GM18870 (cell line): Measurements from ENCODE around the gene XXYLT1.
"Not testable (repeated sequence)": the region's sequence is repeated elsewhere in the genome, so short reads cannot be mapped to it uniquely, and the experiment has no call there.

Source experiments
- ATAC-seq: cut with Tn5 transposase; IDR thresholded peaks from one replicate; pipeline ENCODE4 v1.9.1; 2021; ENCODE audit warnings: moderate library complexity; ENCODE audit not compliant: unreplicated experiment

The XXYLT1 gene

DNA sequence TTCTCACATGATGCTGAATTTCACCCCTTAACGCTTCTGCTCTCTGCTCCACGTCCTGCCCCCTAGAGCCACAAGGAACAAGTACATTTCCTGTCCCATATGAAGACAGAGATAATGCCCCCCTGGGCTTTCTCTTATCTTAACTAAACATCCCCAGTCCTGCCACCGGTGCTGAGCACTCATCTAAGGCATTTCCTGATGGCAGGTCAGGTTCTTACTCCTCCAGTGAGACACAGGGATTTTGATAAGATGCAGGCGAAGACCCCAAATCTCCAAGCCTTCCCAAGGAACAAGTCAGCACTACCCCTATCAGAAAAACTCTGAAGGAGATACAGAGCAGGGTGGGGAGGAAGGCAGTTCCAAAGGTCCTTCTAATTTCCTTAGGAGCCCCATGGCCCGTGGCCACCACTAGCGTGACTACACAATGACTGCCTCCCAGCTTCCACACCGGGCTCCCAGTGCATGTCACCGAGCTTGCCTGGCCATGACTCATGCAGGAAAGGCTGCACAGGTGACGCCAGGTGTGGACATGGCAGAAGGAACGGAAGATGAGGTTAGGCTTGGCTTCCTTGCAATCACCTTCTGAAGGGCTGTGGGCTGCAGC, 152.9 kb downstream of the XXYLT1 start:
- ATAC-seq = no peak

DNA sequence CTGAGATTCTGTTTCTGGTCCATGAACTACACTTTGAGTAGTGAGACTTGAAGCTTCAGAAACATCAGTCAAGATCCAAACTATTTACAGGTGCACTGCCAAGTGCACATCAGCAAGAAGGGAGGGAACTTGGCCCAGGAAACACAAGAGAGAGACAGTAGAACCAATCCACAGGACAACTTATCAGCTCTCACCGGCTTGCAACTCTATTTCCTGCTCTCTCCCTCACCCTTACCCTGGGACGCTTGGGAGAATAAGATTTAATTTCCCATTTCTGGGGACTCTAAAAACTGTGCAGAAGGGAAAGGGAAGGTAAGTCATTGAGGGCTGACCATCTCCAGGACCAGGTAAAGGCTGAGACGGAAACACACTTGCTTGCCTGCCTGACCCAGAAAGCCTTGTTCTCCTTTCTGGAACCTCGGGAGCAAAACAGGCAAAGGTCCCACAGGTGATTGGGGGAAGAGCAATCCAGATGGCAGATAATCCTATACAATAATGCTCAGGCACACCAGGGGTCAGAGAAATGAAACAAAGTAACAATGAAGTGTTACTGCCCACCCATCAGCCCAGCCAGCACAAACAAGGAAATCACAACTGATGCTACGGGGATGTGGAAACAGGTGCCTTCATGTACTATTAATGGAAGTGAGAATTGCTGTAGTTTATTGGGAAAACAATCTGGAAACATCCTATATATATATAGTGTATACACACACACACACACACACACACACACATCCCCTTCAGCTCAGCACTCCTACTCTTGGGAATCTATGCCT, 154.4 kb downstream of the XXYLT1 start:
- ATAC-seq = no peak

- ATAC-seq = no peak
These were observed 155.2 kb downstream of the XXYLT1 start for GRCh38 chr3:195115600-195116406.

- ATAC-seq = no peak
These were observed 156.0 kb downstream of the XXYLT1 start for GRCh38 chr3:195114786-195115599.

GRCh38 chr3:195113536-195114425, 157.2 kb downstream of the XXYLT1 start:
- no peak for ATAC-seq

DNA sequence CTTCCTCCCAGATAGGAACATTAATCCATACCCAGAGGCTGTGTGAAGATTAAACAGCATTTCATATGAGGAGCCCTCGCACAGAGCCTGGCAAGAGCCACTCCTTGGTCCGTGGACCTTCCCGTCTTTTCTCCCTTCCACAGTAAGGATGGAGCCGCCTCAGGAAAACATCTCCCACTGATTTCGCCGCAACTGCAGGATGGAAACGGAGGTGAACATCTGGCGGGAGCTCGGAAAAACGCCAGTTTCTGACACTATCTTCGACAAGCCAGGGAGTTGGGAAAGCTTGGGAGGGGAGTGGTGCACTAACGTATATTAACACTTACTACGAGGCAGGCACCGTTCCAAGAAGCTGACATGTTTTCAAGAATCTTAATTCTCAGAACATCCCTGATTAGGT, 157.9 kb downstream of the XXYLT1 start:
- no peak for ATAC-seq

DNA sequence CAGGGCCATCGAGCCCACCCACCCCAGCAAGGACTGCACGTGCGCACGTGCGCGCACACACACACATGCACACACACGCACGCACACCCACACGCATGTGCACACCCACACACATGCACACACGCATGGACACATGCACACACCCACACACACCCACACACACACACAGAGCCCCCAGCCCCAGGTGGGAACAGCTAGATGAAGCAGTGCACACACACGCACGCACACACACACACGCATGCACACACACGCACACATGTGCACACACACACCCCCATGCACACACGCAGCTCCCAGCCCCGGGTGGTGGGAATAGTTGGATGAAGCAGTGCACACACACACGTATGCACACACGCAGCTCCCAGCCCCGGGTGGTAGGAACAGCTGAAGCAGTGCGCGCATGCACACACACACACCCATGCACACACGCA, 158.6 kb downstream of the XXYLT1 start:
- no peak for ATAC-seq

DNA sequence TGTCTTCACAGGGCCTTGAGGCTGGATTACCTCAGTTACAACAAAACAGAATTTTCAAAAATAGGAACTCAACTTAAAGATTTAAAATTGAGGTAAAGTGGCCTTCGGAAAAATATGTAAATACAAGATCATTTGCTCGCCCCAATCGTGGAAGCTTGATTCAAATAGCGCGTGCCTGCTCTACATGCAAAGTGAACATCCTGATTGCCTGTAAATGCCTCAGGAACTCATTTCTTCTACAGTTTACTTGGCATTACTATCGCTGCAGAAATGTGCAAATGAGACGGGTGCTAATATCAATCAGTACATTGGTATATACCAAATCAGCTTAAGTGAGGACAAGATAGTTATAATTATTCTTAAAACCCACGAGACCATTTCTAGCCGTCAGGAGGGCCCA, 159.2 kb downstream of the XXYLT1 start:
- no peak for ATAC-seq

DNA sequence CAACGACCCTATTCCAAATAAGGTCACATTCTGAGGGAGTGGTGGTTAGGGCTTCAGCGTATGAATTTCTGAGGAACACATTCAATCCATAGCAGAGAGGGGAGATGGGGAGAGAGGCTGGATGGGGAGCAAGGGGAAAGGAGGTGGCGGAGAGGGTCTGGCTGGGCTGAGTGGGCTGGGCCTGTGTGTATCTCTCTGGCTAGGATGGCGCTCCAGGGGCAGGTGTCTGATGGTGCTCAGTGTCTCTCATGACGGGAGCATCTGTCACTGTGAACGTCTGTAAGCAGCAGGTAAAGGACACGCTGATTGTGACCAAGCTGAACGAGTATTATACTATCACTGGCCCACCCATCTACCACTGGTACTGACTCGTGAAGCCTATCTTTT, 159.6 kb downstream of the XXYLT1 start:
- no peak for ATAC-seq

DNA sequence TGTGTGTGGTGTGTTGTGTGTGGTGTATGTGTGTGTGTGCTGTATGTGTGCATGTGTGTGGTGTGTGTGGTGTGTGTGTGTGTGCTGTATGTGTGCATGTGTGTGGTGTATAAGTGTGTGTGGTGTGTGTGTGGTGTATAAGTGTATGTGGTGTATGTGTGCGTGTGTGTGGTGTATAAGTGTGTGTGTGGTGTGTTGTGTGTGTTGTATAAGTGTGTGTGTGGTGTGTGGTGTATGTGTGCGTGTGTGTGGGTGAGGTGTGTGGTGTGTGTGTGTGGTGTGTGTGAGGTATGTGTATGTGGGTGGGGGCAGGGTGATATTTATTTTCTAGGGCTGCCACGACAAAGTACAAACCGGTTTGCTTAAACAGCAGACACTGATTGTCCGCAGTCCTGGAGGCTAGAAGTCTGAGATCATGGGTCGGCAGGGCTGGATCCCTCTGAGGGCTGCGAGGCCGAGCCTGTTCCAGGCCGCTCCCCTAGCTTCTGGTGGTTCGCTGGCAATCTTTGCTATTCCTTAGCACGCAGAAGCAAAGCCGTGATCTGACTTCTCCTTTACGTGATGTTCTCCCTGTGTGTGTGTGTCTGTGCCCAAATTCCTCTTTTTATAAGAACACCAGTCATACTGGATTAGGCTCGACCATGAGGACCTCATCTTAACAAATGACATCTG, 160.2 kb downstream of the XXYLT1 start:
- ATAC-seq = no peak

DNA sequence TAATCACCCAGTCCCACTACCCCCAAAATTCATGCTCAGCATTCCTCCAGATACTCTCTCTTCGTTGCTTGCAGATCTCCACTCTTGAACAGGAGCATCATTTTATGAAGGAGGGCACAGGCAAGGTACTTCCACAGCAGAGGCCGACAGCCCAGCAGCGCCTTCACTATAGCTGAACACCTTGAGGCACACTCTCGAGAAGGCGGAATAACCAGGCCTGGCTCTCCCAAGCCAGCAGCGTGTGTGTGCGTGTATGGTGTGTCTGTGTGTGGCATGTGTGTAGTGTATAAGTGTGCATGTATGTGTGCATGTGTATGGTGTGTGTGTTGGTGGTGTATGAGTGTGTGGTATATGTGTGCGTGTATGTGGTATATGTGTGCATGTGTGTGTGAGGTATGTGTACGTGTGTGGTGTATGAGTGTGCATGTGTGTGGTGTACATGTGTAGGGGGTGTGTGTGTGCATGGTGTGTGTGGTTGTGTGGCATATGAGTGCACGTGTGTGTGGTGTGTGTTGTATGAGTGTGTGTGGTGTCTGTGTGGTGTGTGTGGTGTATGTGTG, 161.8 kb downstream of the XXYLT1 start:
- no peak for ATAC-seq

GRCh38 chr3:195107593-195107992, 163.4 kb downstream of the XXYLT1 start:
- no peak for ATAC-seq

DNA sequence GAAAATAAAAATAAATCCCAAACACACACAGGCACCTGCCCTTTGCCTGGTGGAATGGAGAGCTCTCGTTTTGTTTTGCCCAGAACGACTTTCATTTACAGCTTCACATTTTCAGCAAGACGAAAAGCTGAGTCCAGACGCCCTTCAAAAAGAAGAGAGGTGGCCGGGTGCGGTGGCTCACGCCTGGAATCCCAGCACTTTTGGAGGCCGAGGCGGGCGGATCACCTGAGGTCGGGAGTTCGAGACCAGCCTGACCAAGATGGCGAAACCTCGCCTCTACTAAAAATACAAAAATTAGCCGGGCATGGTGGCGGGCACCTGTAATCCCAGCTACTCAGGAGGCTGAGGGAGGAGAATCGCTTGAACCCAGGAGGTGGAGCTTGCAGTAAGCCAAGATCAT, 163.9 kb downstream of the XXYLT1 start:
- not testable (repeated sequence) for ATAC-seq

DNA sequence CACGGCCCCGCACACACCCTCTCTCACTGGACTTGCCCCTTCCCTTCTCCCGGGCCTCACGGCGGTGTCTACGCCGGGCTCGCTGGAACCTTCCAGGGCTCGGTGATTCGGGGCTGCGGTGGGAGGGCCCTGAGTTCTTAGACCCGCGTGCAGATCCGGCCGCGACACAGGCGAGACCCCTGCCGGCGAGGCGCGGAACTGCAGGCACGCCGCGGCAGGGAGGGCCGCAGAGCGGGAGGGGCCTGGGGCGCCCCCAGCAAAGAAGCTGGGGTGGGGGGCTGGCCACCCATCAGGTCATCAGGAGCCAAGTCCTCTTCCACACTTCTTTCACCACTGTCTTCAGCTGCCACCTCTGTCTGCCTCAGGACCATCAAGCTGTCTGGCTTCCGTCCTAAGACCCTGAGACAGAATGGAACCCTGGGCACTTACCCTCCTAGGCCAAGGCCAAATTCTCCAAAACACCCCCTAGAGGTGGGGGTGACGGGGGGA, 164.5 kb downstream of the XXYLT1 start:
- no peak for ATAC-seq

- no peak for ATAC-seq
These were observed 165.0 kb downstream of the XXYLT1 start for GRCh38 chr3:195105841-195106417.

DNA sequence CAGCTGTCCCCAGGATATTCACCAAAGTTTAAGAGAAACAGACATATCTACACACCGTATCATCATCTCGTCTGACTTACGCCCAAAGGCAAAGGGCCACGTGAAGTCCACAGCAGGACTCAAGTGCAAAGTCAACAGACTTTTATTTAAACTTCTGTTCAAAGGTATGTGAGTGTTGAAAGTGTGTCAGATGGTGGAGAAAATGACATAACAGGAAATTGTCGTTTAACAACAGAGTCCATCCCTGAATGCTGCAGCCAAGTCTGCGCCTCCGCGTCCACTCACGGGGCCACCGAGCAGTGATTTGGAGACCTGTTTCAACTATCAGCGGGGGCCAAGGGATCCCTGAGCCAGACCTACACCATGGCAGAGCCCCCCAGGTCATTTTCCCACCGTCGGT, 165.6 kb downstream of the XXYLT1 start:
- ATAC-seq = no peak

DNA sequence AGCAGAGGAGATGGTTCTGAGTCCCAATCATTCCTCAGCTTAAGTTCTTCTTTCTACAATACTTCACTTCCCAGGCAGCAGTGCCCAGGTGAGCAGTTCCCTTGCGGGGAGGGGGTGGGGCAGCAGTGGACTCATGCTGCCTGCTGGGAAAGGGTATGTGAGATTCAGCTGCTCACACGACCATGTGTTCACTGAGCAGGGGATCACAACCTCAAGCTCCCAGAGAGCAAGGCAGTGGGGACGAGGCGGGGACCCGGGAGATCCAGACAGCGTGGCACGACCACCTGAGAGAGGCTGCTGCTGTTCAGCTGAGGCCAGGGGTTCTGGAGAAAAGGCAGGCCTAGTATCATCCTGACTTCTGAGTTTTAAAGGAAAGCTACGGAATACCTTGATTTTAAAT, 166.6 kb downstream of the XXYLT1 start:
- no peak for ATAC-seq

DNA sequence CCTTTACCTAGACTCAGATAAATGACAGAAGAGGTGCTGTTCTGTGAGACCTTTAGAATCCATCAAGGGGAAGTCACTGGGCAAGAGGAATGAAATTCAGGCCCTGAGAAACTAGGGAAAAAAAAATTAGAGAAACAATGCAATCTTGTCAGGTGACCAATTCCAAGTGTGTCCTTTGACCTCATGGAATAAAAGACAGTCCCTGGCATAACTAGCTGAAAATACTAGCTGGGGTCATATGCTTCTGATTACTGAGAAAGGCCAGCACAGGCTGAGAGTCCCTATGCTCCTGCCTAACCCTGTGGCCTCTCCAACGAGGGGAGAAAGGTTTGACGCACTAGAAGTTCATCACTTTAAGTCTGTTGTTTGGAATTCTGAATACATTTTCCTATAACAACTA, 167.3 kb downstream of the XXYLT1 start:
- no peak for ATAC-seq
